ENCODE data around the gene AFF4. TPM values are rescaled to one million over a fixed set of nuclear protein-coding genes. Genes with fewer than 3 reads are reported as not detected.

Gene AFF4
- total RNA-seq, 1 experiment from 2014 or later = 38.6 TPM

- Histone ChIP-seq H3K79me2 (ENCODE audit: insufficient read depth, low read length) (no peaks in the 10 kb centered on the region), H3K4me3 (replicated peaks in 1 of 2; ENCODE audit: low read depth in 1 of 2, low read length in 2 of 2) (no peak overlapping the region), H3K4me2 (ENCODE audit: low read length) (no peak overlapping the region), H3K27ac (ENCODE audit: low read depth, low read length) (no peak overlapping the region), H3K9me2 (ENCODE audit: insufficient read depth) (no peaks in the 10 kb centered on the region), H3K4me1 (ENCODE audit: control insufficient read depth in 1 of 2, insufficient read depth in 2 of 2, low read length in 2 of 2) (no peaks in the 10 kb centered on the region), H3K27me3 (ENCODE audit: insufficient read depth, low read length) (no peaks in the 10 kb centered on the region), H3K9me3 (ENCODE audit: control insufficient read depth in 1 of 2, insufficient read depth in 1 of 2, low read depth in 1 of 2, low read length in 2 of 2) (no peaks in the 10 kb centered on the region; a peak in 1 of 4 replicates), H4K20me1 (ENCODE audit: insufficient read depth) (no peaks in the 10 kb centered on the region), H3K36me3 (ENCODE audit: control insufficient read depth in 1 of 2, insufficient read depth in 2 of 2, low read length in 2 of 2) (no peaks in the 10 kb centered on the region), H3K9ac (ENCODE audit: low read length) (no peak overlapping the region), H2AFZ (ENCODE audit: low read depth, low read length, poor library complexity, severe bottlenecking) (no peak overlapping the region)
- no TSS peak for BruUV-seq (replicated peaks)
- POLR2A ChIA-PET = no interaction called here
- CTCF ChIA-PET = no interaction called here
- intact Hi-C loops (cut with micrococcal nuclease) = no loop called here
- no peak for DNase-seq (ENCODE audit: low read depth, low spot score)
- TF ChIP-seq ELF1 (IDR thresholded peaks at IDR 0.05; ENCODE audit: borderline replicate concordance, low read depth) (no peak), TCF7L2 (IDR thresholded peaks at IDR 0.05; ENCODE audit: borderline replicate concordance, extremely low read depth, insufficient read depth, insufficient read length) (no peak), ZBTB33 (IDR thresholded peaks at IDR 0.05; ENCODE audit: extremely low read depth, insufficient replicate concordance, low read length) (no peak), POLR2A (IDR thresholded peaks at IDR 0.05; ENCODE audit: borderline replicate concordance, extremely low read depth, insufficient read depth, insufficient read length) (no peak), ZNF274 (IDR thresholded peaks at IDR 0.05; ENCODE audit: low read depth, low read length) (no peak), POLR2AphosphoS5 (IDR thresholded peaks at IDR 0.05; ENCODE audit: low read depth, low read length) (no peak), REST (IDR thresholded peaks at IDR 0.05; ENCODE audit: low read depth) (no peak), CTCF (IDR thresholded peaks at IDR 0.05 in 2 of 3, conservative IDR thresholded peaks at IDR 0.05 in 1 of 3; ENCODE audit: borderline replicate concordance in 1 of 3, insufficient read depth in 1 of 3, low read depth in 2 of 3, low read length in 2 of 3) (no peak), ZFX (IDR thresholded peaks at IDR 0.05) (no peak), YY1 (IDR thresholded peaks at IDR 0.05; ENCODE audit: extremely low read depth, insufficient replicate concordance, low read depth, low read length) (no peak), JUND (IDR thresholded peaks at IDR 0.05) (no peak), CBX3 (IDR thresholded peaks at IDR 0.05; ENCODE audit: low read depth) (no peak), SIN3A (IDR thresholded peaks at IDR 0.05; ENCODE audit: low read depth) (no peak), RAD21 (IDR thresholded peaks at IDR 0.05; ENCODE audit: low read depth) (no peak), EZH2phosphoT487 (IDR thresholded peaks at IDR 0.05; ENCODE audit: borderline replicate concordance) (no peak)
- RAD21 ChIA-PET (ENCODE audit: low non-redundant PET in 1 of 2, low total read pairs in 2 of 2, uncharacterized antibody in 2 of 2, unreplicated experiment in 2 of 2) = no interaction called here
- ATAC-seq = no peak
These were observed 16.0 kb upstream of the AFF4 start for GRCh38 chr5:132979367-132979940.
